Mesothelial cell of epicardium (in vitro differentiated cells): Measurements from ENCODE around the gene SLC15A5. TPM values are rescaled to one million over a fixed set of nuclear protein-coding genes. Genes with fewer than 3 reads are reported as not detected.

ENCODE experiments used
- DNase-seq, 2 experiments: peaks; one replicate each; pipeline ENCODE4 v3.0.0; 2021; ENCODE audit warnings: low spot score in 2 of 2; ENCODE audit not compliant: unreplicated experiment in 2 of 2
- H3K27ac Mint-ChIP-seq: 2 replicates; pipeline ENCODE4 v1.8.0; 2021; ENCODE audit warnings: mixed read lengths
- H3K27me3 Mint-ChIP-seq: 2 replicates; pipeline ENCODE4 v1.8.0; 2021; ENCODE audit warnings: low read depth, mixed read lengths
- H3K36me3 Mint-ChIP-seq: 2 replicates; pipeline ENCODE4 v1.8.0; 2021; ENCODE audit warnings: mixed read lengths
- H3K4me1 Mint-ChIP-seq: 2 replicates; pipeline ENCODE4 v1.8.0; 2021; ENCODE audit warnings: mixed read lengths
- H3K4me3 Mint-ChIP-seq: 2 replicates; pipeline ENCODE4 v1.8.0; 2021; ENCODE audit warnings: mild to moderate bottlenecking, moderate library complexity, mixed read lengths
- H3K9me3 Mint-ChIP-seq: 2 replicates; pipeline ENCODE4 v1.8.0; 2021; ENCODE audit warnings: mixed read lengths
- CTCF ChIP-seq: fragments of 200-600 bp; sonication (generic); IDR thresholded peaks from one replicate; pipeline ENCODE4 v1.5.0; 2021; ENCODE audit warnings: antibody characterized with exemption; ENCODE audit not compliant: unreplicated experiment
- total RNA-seq: library from RNA; stranded (reverse); gene quantifications from 3 replicates; pipeline ENCODE4 v1.2.1, GENCODE V29; 2021

Gene SLC15A5
- total RNA-seq, 1 donor from 2014 or later = not detected

GRCh38 chr12:16323010-16323409 lies 45.5 kb upstream of the SLC15A5 start:
- no peak for TF ChIP-seq CTCF
- H3K27ac Mint-ChIP-seq = no peak overlapping the region
- no peak overlapping the region for H3K4me3 Mint-ChIP-seq
- no peaks in the 10 kb centered on the region for H3K27me3 Mint-ChIP-seq
- no peak for DNase-seq
- H3K9me3 Mint-ChIP-seq = peaks cover 4% of the 10 kb centered on the region
- no peaks in the 10 kb centered on the region for H3K36me3 Mint-ChIP-seq
- no peaks in the 10 kb centered on the region for H3K4me1 Mint-ChIP-seq

- TF ChIP-seq CTCF = no peak
- H3K27ac Mint-ChIP-seq = no peak overlapping the region
- H3K9me3 Mint-ChIP-seq = peaks cover 28% of the 10 kb centered on the region
- no peak for DNase-seq
- no peaks in the 10 kb centered on the region for H3K27me3 Mint-ChIP-seq
- H3K36me3 Mint-ChIP-seq = no peaks in the 10 kb centered on the region
- H3K4me1 Mint-ChIP-seq = no peaks in the 10 kb centered on the region
- H3K4me3 Mint-ChIP-seq = no peak overlapping the region
These were observed 33.4 kb upstream of the SLC15A5 start for GRCh38 chr12:16310934-16311333.

DNA sequence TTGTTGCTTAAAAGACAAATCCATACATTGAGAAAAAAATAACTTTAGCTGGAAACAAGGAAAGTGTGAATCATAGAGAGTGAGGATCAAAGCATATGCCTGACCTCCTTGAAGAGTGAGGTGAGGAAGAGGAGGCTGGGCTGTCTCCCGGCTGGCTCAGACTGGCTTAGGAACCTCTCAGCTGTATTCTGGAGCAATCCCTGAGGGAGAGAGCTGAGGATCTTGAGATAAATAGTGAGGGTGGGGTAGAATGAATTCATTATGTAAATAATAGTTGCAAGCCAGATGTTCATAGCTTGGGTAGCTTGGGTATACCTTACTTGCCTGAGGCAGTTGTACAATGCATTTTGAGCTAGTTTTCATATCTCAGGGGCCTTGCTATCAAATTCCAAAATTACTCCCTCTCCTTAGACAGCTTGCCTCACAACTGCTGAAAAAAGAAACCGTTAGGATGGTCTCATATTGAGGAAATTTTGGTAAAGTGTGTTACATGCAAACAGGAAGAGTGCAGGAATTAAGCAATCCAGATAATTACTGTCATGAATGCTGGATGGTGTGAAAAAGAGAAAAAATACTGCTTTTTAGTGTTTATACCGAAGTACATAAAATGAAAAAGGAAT lies 30.5 kb upstream of the SLC15A5 start:
- Mint-ChIP-seq H3K27me3 (no peaks in the 10 kb centered on the region), H3K4me1 (no peaks in the 10 kb centered on the region), H3K4me3 (no peak overlapping the region), H3K9me3 (peaks cover 28% of the 10 kb centered on the region), H3K36me3 (no peaks in the 10 kb centered on the region), H3K27ac (no peak overlapping the region)
- no peak for DNase-seq
- no peak for TF ChIP-seq CTCF

GRCh38 chr12:16303939-16304338 lies 26.5 kb upstream of the SLC15A5 start:
- Mint-ChIP-seq H3K27ac (no peak overlapping the region), H3K9me3 (peaks cover 9% of the 10 kb centered on the region), H3K27me3 (no peaks in the 10 kb centered on the region), H3K4me1 (no peaks in the 10 kb centered on the region), H3K4me3 (no peak overlapping the region), H3K36me3 (no peaks in the 10 kb centered on the region)
- no peak for DNase-seq
- TF ChIP-seq CTCF = no peak

GRCh38 chr12:16300736-16301135 lies 23.3 kb upstream of the SLC15A5 start:
- H3K4me3 Mint-ChIP-seq = no peak overlapping the region
- no peaks in the 10 kb centered on the region for H3K36me3 Mint-ChIP-seq
- no peak overlapping the region for H3K27ac Mint-ChIP-seq
- no peak for DNase-seq
- no peaks in the 10 kb centered on the region for H3K4me1 Mint-ChIP-seq
- H3K9me3 Mint-ChIP-seq = no peaks in the 10 kb centered on the region
- H3K27me3 Mint-ChIP-seq = no peaks in the 10 kb centered on the region
- TF ChIP-seq CTCF = no peak

- no peak for DNase-seq
- Mint-ChIP-seq H3K4me1 (no peaks in the 10 kb centered on the region), H3K4me3 (no peak overlapping the region), H3K9me3 (no peaks in the 10 kb centered on the region), H3K36me3 (no peaks in the 10 kb centered on the region), H3K27ac (no peak overlapping the region), H3K27me3 (no peaks in the 10 kb centered on the region)
- TF ChIP-seq CTCF = no peak
These were observed 22.6 kb upstream of the SLC15A5 start for GRCh38 chr12:16300122-16300521.
